NCI-H1105 treated with DMSO at 0.1 percent for 48 hours (cell line): ENCODE results near the gene ABCA1.
"Not testable (repeated sequence)": the region's sequence is repeated elsewhere in the genome, so short reads cannot be mapped to it uniquely, and the experiment has no call there.

Experiments
- DNase-seq: peaks from one replicate; lab custom pipeline; 2025; lab: John Stamatoyannopoulos, UW

Gene ABCA1

DNA sequence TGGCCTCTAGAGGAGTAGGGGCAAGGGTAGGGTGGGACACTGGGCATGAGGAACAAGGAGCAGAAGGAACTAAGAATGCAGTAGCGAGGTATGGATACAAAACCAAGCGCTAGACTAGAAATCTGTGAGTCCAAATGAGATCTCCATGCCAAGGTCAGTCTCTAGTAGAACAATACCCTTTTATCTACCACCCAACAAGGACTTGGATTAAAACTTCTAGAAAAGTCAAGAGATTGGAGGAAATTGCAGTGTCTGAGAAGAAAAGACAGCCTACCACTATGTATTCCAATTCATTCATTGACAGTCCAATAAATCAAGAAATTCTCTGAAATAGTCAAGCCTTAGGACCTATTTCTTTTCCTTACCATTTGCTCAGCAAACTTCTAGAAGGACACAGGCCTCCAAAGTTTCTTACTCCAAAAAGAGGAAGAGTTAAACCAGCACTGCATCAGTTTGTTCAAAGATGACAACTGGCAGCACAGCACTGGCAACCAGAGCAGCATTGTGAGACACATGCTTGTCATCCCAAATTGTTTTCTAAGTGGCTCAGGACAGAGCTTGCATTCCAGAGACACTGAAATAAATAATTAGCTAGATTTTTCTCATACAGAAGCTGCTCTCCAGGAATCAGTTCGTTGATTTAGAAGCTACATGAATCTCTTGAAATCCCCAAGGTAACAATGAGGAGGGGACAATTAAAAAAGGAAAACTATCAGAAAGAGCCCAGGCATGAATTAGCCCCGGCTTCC is 22.6 kb downstream of the ABCA1 start:
- no peak for DNase-seq

GRCh38 chr9:104903609-104904008 is 24.3 kb downstream of the ABCA1 start:
- DNase-seq, result no peak

DNA sequence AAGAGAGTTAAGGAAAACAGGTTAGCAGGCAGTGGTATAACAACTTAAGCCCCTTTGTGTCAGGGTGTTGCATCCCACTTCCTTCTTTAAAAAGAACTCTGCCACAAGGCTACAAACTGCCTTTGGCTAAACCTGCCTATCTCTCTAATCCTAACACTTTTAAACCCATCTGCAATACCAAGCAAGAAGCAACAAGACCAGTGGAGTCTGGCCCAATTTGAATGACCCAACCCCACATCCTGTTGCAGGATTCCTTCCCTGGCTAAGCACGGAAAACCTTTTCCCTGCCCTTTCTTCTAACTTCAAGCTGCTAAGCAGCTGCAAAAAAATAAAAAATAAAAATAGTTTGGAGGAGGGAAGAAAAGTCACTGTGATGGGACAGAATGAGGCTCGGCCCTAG is 27.1 kb downstream of the ABCA1 start:
- no peak for DNase-seq

GRCh38 chr9:104900324-104900723 is 27.6 kb downstream of the ABCA1 start:
- no peak for DNase-seq

- DNase-seq, result no peak
These were observed 28.2 kb downstream of the ABCA1 start for GRCh38 chr9:104899759-104900247.

- not testable (repeated sequence) for DNase-seq
These were observed 29.6 kb downstream of the ABCA1 start for GRCh38 chr9:104898376-104898775.

DNA sequence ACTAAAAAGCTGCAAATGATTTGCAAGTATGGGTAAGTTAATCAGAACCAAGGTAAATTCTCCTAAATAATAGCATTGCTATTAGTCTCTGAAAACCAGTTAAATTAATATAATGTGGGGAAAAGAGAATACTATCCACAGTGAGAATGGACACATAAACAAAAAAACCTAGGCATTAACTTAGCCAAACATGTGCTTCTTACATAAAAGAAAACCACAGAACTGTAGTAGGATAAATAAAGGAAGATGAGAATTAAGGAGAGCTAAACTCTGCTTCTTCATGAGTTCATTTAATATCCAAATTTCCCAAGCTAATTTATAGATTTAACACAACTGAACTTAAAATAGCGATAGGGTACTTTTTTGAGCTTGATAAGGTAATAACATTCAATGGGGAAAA is 31.8 kb downstream of the ABCA1 start:
- no peak for DNase-seq

DNA sequence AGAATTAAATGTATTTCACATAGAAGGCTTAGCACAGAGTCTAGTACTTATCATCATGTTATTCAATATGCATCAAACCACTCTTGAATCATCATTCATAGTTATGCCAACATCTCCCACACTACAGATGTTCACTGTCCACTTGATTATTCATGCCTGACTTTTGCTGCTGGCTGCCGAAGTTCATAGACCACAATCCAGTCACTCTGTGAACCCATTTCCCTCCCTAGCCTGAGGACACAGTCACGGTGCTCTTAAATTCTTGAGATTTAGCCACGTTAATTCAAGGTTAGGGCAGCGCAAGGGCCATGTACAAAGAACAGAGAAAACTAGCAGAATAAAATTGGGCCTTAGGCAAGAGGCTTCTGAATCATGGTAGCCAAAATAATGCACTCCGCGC is 32.4 kb downstream of the ABCA1 start:
- no peak for DNase-seq

GRCh38 chr9:104892701-104893100 is 35.3 kb downstream of the ABCA1 start:
- no peak for DNase-seq

- no peak for DNase-seq
These were observed 37.6 kb downstream of the ABCA1 start for GRCh38 chr9:104890433-104890770.

DNA sequence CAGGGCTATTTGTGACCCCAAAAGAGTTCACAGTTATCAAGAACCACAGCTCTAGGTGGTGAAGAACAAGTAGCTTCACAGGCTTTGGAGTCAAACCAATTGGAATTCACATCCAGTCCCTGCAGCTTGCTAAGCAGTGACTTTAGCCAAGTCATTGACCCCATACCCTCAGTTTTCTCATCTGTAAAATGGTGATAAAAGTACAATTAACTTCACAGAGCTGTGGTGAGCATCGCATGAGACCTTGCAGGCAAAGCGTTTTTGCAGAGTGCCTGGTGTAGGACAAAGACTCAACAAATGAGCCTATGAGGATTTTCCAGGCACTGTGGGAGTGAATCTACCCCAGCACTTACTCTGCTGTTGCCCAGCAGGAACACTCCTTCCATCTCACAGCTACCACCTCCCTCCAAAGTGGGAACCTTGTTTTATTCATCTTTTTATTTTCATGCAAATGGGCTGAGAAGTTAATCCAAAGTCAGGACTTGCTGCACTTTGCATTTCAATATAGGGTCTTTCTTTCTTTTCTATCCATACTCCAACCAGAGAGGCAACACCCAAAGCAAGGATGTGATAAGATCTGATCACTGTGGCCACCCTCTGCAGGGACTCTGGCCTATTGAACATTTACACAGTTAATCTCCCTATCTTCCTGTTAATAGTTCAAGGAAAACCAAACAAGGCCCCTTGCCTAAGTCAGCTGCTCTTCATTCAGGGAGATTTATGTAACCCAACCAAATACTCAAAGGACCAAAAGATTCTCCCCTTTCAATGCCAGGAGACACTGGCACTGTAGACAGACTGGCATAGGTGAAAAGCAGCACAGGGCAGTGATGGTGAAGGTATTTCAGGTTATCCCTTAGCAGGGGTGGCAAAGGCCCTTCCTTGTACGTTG is 41.9 kb downstream of the ABCA1 start:
- DNase-seq, result no peak

DNA sequence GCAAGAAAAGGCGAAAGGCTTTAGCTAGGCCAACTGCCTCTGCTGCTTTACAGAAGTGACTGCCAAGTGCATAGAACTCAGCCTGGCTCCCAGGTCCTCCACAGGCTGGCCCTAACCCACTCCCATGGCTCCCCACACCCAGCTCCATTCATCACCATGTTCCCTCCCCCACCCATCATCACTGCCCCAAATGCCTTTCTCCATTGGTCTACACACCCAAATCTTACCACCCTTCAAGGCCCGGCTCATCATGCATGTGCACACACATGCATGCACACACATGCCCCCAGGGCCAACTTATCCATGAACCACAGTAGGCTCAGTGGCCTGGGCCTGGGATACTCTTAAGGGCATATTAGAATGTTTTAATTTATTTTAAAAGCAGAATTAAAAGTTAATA is 44.8 kb downstream of the ABCA1 start:
- no peak for DNase-seq

- DNase-seq, result no peak
These were observed 45.4 kb downstream of the ABCA1 start for GRCh38 chr9:104882566-104882965.

- no peak for DNase-seq
These were observed 45.9 kb downstream of the ABCA1 start for GRCh38 chr9:104882086-104882485.

GRCh38 chr9:104879555-104880309 is 48.2 kb downstream of the ABCA1 start:
- DNase-seq, result no peak

DNA sequence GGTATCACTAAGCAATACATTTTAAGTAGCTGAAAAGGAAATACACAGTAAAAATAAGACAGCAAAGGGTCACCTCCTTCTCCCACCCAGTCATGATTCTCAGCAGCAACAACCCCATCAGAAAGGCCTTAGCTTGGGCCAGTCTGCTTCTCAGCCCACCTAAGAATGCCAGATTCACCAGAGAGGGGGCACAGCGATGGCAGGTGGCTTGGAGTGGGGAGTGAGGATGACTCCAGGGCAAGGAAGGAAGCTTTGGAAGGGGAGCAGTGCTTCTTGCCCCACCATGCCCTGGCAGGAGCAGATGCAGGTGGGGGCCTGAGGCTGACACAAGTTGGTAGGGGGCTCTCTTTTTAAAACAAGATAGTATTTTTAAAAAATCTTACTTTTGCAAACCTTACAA is 51.4 kb downstream of the ABCA1 start:
- no peak for DNase-seq

GRCh38 chr9:104875897-104876296 is 52.1 kb downstream of the ABCA1 start:
- DNase-seq, result no peak

DNA sequence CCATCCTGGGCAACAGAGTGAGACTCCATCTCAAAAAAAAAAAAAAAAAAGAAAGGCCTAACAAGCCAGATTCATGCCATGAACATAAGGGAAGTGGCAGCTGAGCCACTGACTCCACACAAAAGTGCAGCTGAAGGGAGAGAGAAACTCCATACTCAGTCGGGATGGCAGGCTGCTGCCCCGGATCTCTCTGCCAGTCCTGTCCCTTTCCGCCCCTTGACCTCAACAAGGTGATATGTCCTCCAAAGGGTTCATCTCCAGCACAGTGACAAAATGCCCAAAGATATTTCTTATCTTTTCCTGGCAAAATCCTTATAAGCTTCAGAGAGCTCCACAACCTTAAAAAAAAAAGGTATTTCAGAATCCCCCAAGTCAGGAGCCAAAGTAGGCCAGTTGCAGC is 52.6 kb downstream of the ABCA1 start:
- DNase-seq, result no peak

DNA sequence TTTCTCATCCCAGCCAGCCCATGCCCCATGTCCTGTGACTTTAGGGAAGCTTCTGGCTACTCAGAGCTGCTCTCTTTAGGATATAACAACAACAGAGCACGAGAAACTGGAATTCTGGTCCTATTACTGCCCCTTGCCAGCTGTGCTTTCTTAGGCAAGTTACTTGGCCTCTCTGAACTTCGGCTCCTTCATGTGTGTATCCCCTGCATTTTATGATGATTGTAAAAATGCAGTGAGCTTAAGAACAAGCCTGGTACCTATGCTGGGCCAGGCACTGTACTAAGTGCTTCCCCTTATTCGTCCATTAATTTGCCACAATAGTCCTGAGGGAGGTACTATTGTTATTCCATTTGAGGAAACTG is 54.5 kb downstream of the ABCA1 start:
- no peak for DNase-seq

DNA sequence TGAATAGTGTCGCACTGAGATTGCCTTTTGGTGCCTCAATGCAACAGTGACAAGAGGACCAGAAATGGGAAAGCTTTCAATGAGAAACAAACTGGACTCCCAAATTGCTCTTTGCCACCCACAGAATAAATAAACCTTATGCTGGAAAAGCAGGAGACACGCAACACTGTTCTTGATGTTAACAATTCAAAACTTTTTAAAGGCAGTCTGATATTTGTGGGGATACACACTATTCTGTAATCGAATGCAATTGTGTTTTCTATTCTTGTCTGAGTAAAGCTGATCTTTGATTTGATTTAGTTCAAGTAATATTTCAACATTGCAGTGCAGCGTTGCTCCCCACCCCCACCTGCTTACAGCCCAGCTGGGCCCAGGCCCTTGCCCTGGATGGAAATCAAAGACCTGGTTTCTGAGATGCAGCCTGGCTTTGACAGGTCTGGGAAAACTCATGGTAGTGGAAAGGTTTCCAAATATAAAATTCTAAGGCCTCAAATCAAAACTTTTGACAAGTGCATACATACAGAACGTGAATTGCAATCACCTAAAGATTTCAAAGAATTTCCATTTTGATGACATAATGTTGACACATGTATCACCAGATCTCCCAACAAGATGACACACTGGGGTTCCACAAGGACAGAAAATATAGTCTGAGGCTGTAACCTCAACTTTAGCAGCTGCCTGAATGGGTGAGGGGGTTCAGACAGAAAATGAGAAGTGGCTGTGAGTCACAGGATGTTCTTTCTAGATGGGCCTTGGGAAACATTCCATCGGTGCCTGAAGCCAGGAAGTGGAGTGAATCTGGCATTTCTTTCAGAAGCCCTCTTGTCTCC is 55.1 kb downstream of the ABCA1 start:
- no peak for DNase-seq

- DNase-seq, result no peak
These were observed 55.9 kb downstream of the ABCA1 start for GRCh38 chr9:104871961-104872527.
